H9 (cell line): ENCODE results near the gene ARHGAP10. TPM values are rescaled to one million over a fixed set of nuclear protein-coding genes. Genes with fewer than 3 reads are reported as not detected.

Experiments
- DNase-seq: peaks from one replicate; pipeline ENCODE4 v3.0.0-alpha.2; 2017
- H2AFZ ChIP-seq: one replicate; pipeline ENCODE4 v1.6.1; 2013; ENCODE audit warnings: mild to moderate bottlenecking, low read length, control low read depth, moderate library complexity
- H2AK5ac ChIP-seq: 2 replicates; pipeline ENCODE4 v1.6.1; 2013; ENCODE audit warnings: low read length, control low read depth, mixed read lengths; ENCODE audit not compliant: insufficient read length
- H2BK120ac ChIP-seq: one replicate; pipeline ENCODE4 v1.6.1; 2013; ENCODE audit warnings: low read depth, mild to moderate bottlenecking, low read length, control low read depth, inconsistent platforms; ENCODE audit not compliant: poor library complexity, severe bottlenecking
- H2BK12ac ChIP-seq: 2 replicates; pipeline ENCODE4 v1.6.1; 2013; ENCODE audit warnings: low read length, control low read depth, mixed read lengths, low read depth; ENCODE audit not compliant: insufficient read length
- H2BK15ac ChIP-seq: 2 replicates; pipeline ENCODE4 v1.6.1; 2013; ENCODE audit warnings: low read depth, low read length, control low read depth
- H2BK20ac ChIP-seq: one replicate; pipeline ENCODE4 v1.6.1; 2013; ENCODE audit warnings: low read depth, mild to moderate bottlenecking, low read length, control low read depth, inconsistent platforms; ENCODE audit not compliant: poor library complexity, severe bottlenecking
- H2BK5ac ChIP-seq: 2 replicates; pipeline ENCODE4 v1.6.1; 2013; ENCODE audit warnings: low read length, control low read depth, mixed read lengths; ENCODE audit not compliant: insufficient read length
- H3K14ac ChIP-seq: 2 replicates; pipeline ENCODE4 v1.6.1; 2013; ENCODE audit warnings: low read length, control low read depth; ENCODE audit not compliant: insufficient read depth
- H3K18ac ChIP-seq: 2 replicates; pipeline ENCODE4 v1.6.1; 2013; ENCODE audit warnings: low read depth, mild to moderate bottlenecking, mixed read lengths, low read length, control low read depth; ENCODE audit not compliant: insufficient read length
- H3K23ac ChIP-seq: 2 replicates; pipeline ENCODE4 v1.6.1; 2013; ENCODE audit warnings: low read length, control low read depth, mixed read lengths, low read depth; ENCODE audit not compliant: insufficient read length
- H3K23me2 ChIP-seq: 2 replicates; pipeline ENCODE4 v1.6.1; 2013; ENCODE audit warnings: low read depth, mild to moderate bottlenecking, mixed read lengths, low read length, control low read depth; ENCODE audit not compliant: insufficient read length, poor library complexity, severe bottlenecking
- H3K27ac ChIP-seq: 2 replicates; pipeline ENCODE4 v1.5.1; 2013; ENCODE audit warnings: low read length, control low read depth, mixed read lengths, low read depth; ENCODE audit not compliant: insufficient read length
- H3K27me3 ChIP-seq: 2 replicates; pipeline ENCODE4 v1.6.1; 2013; ENCODE audit warnings: low read length, control low read depth, inconsistent platforms; ENCODE audit not compliant: insufficient read depth
- H3K4ac ChIP-seq: 2 replicates; pipeline ENCODE4 v1.6.1; 2013; ENCODE audit warnings: low read depth, mild to moderate bottlenecking, control low read depth, inconsistent platforms, low read length, moderate library complexity
- H3K4me1 ChIP-seq: 2 replicates; pipeline ENCODE4 v1.6.1; 2013; ENCODE audit warnings: low read length, control low read depth, inconsistent platforms; ENCODE audit not compliant: insufficient read depth
- H3K4me2 ChIP-seq: 2 replicates; pipeline ENCODE4 v1.6.1; 2013; ENCODE audit warnings: low read length, control low read depth, mixed read lengths; ENCODE audit not compliant: insufficient read length, insufficient read depth
- H3K56ac ChIP-seq: 2 replicates; pipeline ENCODE4 v1.6.1; 2013; ENCODE audit warnings: low read depth, mild to moderate bottlenecking, mixed read lengths, low read length, control low read depth; ENCODE audit not compliant: insufficient read length
- H3K79me1 ChIP-seq: 2 replicates; pipeline ENCODE4 v1.6.1; 2013; ENCODE audit warnings: low read depth, mild to moderate bottlenecking, moderate library complexity, low read length, control low read depth, inconsistent platforms; ENCODE audit not compliant: insufficient read depth, poor library complexity, severe bottlenecking
- H3K79me2 ChIP-seq: 2 replicates; pipeline ENCODE4 v1.6.1; 2013; ENCODE audit warnings: low read length, control low read depth, inconsistent platforms; ENCODE audit not compliant: insufficient read depth
- H3K9ac ChIP-seq: 2 replicates; pipeline ENCODE4 v1.6.1; 2013; ENCODE audit warnings: low read length, control low read depth, mixed read lengths; ENCODE audit not compliant: insufficient read length; ENCODE audit errors: extremely low read depth
- H3K9me3 ChIP-seq: one replicate; pipeline ENCODE4 v1.6.1; 2013; ENCODE audit warnings: low read depth, low read length, inconsistent platforms; ENCODE audit not compliant: control insufficient read depth
- H3T11ph ChIP-seq: one replicate; pipeline ENCODE4 v1.6.1; 2013; ENCODE audit warnings: mild to moderate bottlenecking, low read length, control low read depth, inconsistent platforms
- H4K20me1 ChIP-seq: one replicate; pipeline ENCODE4 v1.6.1; 2013; ENCODE audit not compliant: control insufficient read depth, insufficient read length, insufficient read depth
- H4K5ac ChIP-seq: 2 replicates; pipeline ENCODE4 v1.6.1; 2013; ENCODE audit warnings: low read depth, mild to moderate bottlenecking, mixed read lengths, low read length, control low read depth; ENCODE audit not compliant: insufficient read length
- H4K8ac ChIP-seq: replicated peaks from 2 replicates; pipeline ENCODE4 v1.6.1; 2013; ENCODE audit warnings: low read length, control low read depth, mixed read lengths, low read depth; ENCODE audit not compliant: insufficient read length
- H4K91ac ChIP-seq: 2 replicates; pipeline ENCODE4 v1.6.1; 2013; ENCODE audit warnings: low read depth, mild to moderate bottlenecking, moderate library complexity, mixed read lengths, low read length, control low read depth; ENCODE audit not compliant: insufficient read length
- H3K27ac Mint-ChIP-seq, 3 experiments: 2 replicates in 2 of 3; 3 replicates in 1 of 3; pipeline ENCODE4 v1.8.0; 2020 to 2021; ENCODE audit warnings: mixed read lengths in 3 of 3, mild to moderate bottlenecking in 1 of 3, moderate library complexity in 1 of 3
- H3K27me3 Mint-ChIP-seq: 2 replicates; pipeline ENCODE4 v1.8.0; 2021; ENCODE audit warnings: low read depth, mild to moderate bottlenecking, moderate library complexity, mixed read lengths
- H3K36me3 Mint-ChIP-seq, 3 experiments: 2 replicates in 2 of 3; 3 replicates in 1 of 3; pipeline ENCODE4 v1.8.0; 2020 to 2021; ENCODE audit warnings: low read depth in 3 of 3, mixed read lengths in 3 of 3; ENCODE audit not compliant: insufficient read depth in 1 of 3
- H3K4me1 Mint-ChIP-seq, 2 experiments: 2 replicates each; pipeline ENCODE4 v1.8.0; 2020; ENCODE audit warnings: mixed read lengths in 2 of 2
- H3K4me3 Mint-ChIP-seq, 2 experiments: 2 replicates in 1 of 2; 3 replicates in 1 of 2; pipeline ENCODE4 v1.8.0; 2020 to 2021; ENCODE audit warnings: mild to moderate bottlenecking in 2 of 2, mixed read lengths in 2 of 2, moderate library complexity in 1 of 2
- H3K9me3 Mint-ChIP-seq, 2 experiments: 2 replicates in 1 of 2; 3 replicates in 1 of 2; pipeline ENCODE4 v1.8.0; 2020; ENCODE audit warnings: mild to moderate bottlenecking in 2 of 2, mixed read lengths in 2 of 2, moderate library complexity in 1 of 2
- WGBS: extraction: QIAGEN DNeasy Blood & Tissue Kit; methylation state at CpG from one replicate; pipeline ENCODE4 v1.1.7; 2013; ENCODE audit warnings: missing lambda C conversion rate, low lambda C conversion rate, mixed read lengths; ENCODE audit not compliant: insufficient read length; ENCODE audit errors: extremely low coverage; 5-methylcytosine and 5-hydroxymethylcytosine counted together
- total RNA-seq: library from RNA; stranded (reverse); gene quantifications from 2 replicates; pipeline ENCODE4 v1.2.1, GENCODE V29; 2021
- TF ChIP-seq, protein P1 (sequence below): fragments of 200-600 bp; sonication (generic); conservative IDR thresholded peaks from 3 replicates; pipeline ENCODE4 v1.8.0; 2021; ENCODE audit warnings: antibody characterized with exemption, mild to moderate bottlenecking

Gene ARHGAP10
- total RNA-seq, 1 experiment from 2014 or later: 7.8 TPM

DNA sequence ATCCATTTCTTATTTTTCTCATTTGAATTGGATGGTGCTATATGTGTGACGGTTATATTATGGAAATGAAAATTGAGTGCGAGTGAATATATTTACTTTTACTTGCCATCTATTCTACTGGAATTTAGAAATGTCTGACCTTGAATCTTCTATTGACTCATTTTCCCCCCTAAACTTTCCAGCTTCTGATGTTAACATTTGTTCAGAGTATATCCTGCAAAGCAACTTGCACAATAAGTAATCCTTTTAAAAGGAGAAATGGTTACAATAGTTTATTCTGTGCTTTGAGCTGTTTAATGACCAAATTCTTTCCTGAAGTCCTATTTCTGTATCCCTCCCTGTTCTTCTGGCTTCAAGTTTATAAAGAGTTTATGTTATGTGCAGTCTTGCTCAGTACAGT lies 116.7 kb downstream of the ARHGAP10 start:
- no peak overlapping the region for H3K56ac ChIP-seq

More for the DNA sequence above, 116.7 kb downstream of the ARHGAP10 start:
- Histone ChIP-seq H2AFZ (no peak overlapping the region), H3K4me2 (no peak overlapping the region), H3T11ph (no peak overlapping the region), H2BK5ac (no peak overlapping the region), H3K23me2 (no peaks in the 10 kb centered on the region), H3K27ac (no peak overlapping the region), H4K5ac (no peak overlapping the region), H3K18ac (no peak overlapping the region), H2AK5ac (no peak overlapping the region), H3K14ac (no peak overlapping the region), H4K91ac (no peak overlapping the region), H3K9me3 (no peaks in the 10 kb centered on the region), H3K9ac (no peak overlapping the region), H3K23ac (no peak overlapping the region), H2BK20ac (no peak overlapping the region), H3K4ac (no peak overlapping the region), H4K20me1 (no peaks in the 10 kb centered on the region), H3K4me1 (no peaks in the 10 kb centered on the region; the same call in 1 of the 2 replicates), H3K79me1 (no peaks in the 10 kb centered on the region), H3K79me2 (no peaks in the 10 kb centered on the region), H2BK12ac (no peak overlapping the region), H4K8ac (no peak overlapping the region), H3K27me3 (no peaks in the 10 kb centered on the region), H2BK120ac (no peak overlapping the region), H2BK15ac (no peak overlapping the region)
- Mint-ChIP-seq H3K4me1 (peaks cover 4 to 11% of the 10 kb centered on the region in 2 experiments; a peak in 3 of 4 replicates), H3K9me3 (peaks cover 0 to 5% of the 10 kb centered on the region in 2 experiments; a peak in 1 of 5 replicates), H3K36me3 (peaks cover 0 to 8% (median 8%) of the 10 kb centered on the region in 3 experiments; a peak in 3 of 7 replicates), H3K4me3 (no peak overlapping the region), H3K27me3 (no peaks in the 10 kb centered on the region), H3K27ac (no peak overlapping the region)
- TF ChIP-seq, protein P1, sequence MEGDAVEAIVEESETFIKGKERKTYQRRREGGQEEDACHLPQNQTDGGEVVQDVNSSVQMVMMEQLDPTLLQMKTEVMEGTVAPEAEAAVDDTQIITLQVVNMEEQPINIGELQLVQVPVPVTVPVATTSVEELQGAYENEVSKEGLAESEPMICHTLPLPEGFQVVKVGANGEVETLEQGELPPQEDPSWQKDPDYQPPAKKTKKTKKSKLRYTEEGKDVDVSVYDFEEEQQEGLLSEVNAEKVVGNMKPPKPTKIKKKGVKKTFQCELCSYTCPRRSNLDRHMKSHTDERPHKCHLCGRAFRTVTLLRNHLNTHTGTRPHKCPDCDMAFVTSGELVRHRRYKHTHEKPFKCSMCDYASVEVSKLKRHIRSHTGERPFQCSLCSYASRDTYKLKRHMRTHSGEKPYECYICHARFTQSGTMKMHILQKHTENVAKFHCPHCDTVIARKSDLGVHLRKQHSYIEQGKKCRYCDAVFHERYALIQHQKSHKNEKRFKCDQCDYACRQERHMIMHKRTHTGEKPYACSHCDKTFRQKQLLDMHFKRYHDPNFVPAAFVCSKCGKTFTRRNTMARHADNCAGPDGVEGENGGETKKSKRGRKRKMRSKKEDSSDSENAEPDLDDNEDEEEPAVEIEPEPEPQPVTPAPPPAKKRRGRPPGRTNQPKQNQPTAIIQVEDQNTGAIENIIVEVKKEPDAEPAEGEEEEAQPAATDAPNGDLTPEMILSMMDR: no peak
- WGBS: no CpG with 5 or more reads among the region's 2 CpGs
- DNase-seq: no peak
